DLD1 (cell line): ENCODE results near the gene ENAH.

Experiments used
- in situ Hi-C: cut with HindIII; loops from 2 replicates; pipeline ENCODE4 v1.10.0; 2017; ENCODE audit warnings: low sequenced_read_pairs

ENAH gene

DNA sequence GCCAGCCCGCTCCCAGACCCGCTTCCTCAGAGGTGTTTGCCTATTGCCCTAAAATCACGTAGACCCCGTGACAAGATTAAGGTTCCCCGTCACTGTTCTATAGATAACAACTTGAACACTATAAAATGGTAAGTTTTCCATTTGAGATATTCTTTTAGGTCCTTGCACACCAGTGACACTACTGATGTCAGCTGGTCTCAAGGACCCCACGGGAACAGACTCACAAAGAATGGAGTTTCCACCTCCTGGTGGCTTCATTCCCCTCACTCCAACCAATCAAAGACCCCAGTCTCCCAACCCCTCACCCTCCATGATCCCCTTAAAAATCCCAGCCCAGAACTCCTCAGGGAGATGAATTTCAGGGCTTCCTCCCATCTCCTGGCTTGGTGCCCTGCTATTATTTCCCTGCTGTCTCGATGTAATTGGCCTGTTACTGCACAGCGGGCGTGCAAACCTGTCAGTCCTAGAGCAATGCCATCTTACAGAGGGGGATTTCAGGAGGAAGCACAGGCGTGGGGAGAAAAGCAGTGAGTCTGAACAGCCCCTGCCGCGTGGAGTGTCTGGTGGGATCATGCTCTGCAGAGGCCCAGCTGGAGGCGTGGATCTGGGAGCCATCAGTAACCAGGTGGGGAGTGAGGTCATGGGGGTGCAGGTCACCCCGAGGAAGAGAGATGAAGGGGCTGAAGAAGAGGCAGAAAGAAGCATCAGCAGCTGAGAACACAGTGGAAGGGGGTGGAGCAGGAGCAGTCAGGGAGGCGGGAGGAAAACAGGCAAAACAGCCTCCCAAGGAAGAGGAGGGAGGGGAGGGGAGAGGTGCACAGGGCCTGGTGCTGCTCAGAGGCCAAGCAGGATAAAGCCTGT is 190.0 kb downstream of the ENAH start:
- in situ Hi-C loops: no loop called here

- in situ Hi-C loops: no loop called here
These were observed 190.6 kb downstream of the ENAH start for GRCh38 chr1:225462429-225462713.

DNA sequence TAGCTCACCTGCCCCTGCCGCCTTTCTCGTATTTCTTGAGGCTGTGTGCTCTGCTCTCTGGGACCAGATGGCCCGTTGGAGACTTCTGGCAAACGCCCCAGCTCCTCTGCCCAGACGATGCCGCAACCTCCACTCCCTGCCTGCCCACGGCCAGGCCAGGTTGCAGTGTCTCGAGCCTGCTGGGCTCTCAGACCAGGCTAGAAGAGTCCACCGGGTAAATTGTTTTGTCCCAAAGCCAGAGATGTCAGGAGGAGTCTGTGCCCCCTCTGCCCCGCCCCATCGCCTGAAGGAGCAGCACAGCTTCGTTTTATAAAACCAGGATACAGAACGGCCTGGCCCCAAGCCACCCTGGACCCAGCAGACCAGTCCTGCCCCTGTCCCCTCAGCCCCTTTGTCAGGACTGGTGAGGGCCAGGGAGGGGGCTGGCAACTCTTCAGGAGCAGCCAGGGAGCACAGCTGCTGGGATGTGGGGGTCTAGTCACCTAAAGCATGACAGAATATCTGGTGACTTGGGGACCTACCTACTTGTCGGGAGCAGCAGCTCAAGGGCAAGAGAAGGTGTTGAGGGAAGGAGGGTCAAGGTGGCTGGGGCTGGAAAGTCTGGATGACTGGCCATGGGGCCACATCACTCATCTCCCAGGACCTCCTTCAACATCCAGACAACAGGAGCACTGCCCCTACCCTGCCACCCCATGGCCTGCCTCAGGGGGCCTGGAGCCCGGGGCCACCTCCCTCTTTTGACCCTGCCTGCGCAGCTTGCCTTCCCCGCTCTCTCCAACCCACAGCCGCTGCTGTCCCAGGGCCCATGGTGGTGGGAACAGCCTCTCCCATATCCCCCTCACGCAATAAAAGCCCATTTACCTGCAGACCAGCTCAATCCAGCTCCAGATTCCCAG is 191.1 kb downstream of the ENAH start:
- in situ Hi-C loops: no loop called here

DNA sequence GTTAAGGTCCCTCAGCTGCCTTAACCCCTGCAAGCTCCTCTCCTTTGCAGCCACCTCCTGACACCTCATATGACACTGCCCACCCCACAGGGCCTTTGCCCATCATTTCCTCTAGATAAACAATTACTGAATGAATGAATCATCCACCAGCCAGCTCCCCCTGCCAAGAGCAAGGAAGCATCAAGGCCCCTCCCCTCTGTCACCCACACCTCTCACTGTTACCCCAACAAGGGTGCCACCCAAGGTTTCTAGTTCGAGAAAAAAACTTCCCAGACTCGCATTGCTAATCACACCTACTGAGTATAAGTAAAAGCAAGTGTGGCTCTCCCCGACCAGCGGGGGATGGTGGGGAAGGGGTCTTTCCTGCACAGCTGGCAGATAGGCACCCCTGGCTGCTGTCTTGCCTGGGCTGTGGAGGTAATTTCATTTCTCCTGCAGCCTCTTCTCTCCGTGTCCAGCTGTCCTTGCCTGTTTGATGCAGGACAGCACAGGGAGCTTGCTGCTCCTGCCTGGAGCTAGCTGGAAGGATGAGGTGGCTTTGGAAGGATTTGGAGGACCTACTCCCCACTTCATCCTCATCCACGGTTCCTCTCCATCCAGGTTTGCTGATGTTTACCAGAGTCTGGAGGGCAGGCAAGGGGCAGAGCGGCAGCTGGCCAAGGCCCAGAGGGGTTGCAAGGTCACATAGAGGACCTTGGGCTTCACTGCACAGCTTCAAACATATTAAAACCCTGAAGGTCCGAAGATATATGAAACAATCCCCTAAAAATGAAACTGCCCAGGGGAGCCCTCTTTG is 192.0 kb downstream of the ENAH start:
- in situ Hi-C loops: no loop called here

- in situ Hi-C loops: no loop called here
These were observed 192.7 kb downstream of the ENAH start for GRCh38 chr1:225460021-225460736.

GRCh38 chr1:225458222-225458631 is 194.7 kb downstream of the ENAH start:
- in situ Hi-C loops: no loop called here

GRCh38 chr1:225454733-225455132 is 198.2 kb downstream of the ENAH start:
- in situ Hi-C loops: no loop called here

DNA sequence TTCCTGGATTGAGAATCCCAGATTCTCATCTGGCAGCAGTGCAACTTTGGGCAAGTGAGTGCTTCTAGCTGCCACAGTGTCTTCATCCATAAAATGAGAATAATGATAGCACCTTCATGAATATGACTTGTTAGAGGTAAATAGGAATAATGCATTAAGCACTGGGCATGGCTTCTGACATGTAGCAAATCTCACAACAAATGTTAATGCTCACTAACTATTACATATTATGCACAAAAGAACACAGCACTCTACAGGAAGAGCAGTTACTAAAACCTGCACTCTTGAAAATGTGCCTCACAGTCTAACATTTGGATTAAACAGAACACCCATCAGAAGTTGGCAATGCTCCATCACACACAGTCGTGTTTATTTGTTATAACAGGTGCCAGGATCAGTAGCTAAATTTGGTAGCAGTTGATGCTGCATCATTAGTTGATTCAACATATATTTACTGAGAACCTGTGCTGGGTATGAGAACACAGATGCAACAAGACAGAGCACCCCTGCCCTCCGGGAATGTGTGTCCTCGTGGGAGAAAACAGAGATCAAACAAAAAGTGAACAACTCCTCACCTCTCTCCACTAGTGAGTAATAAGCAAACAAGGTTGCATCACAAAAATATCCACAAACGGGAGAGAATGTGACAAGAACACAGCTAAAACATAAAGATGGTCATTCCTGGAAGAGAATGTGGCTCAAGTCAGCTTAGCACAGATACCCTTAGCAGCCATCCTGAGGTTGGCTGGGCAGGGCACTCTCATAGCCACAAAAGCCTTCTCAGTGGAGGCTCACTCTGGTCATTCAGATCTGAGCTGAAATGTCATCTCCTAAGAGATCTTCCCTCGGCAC is 198.9 kb downstream of the ENAH start:
- in situ Hi-C loops: no loop called here

- in situ Hi-C loops: no loop called here
These were observed 200.9 kb downstream of the ENAH start for GRCh38 chr1:225451840-225452515.

DNA sequence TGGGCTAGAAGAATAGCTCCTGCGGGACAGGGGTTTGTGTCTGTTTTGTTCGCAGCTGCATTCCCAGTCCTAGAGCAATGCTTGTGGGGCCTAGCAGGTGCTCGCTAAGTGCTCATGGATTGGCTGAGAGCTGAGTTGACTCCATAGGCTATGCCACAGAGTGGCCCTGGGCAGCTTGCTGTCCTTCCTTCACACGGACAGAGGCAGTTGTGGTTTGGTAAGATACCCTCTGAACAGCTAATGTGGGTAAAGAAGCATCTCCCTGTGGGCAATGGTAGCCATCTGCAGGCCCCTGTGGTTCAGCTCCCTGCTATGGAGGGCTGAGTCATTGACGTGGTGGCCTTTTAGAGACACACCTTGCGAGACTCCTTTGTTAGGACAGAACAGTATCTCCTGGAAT is 201.6 kb downstream of the ENAH start:
- in situ Hi-C loops: no loop called here

DNA sequence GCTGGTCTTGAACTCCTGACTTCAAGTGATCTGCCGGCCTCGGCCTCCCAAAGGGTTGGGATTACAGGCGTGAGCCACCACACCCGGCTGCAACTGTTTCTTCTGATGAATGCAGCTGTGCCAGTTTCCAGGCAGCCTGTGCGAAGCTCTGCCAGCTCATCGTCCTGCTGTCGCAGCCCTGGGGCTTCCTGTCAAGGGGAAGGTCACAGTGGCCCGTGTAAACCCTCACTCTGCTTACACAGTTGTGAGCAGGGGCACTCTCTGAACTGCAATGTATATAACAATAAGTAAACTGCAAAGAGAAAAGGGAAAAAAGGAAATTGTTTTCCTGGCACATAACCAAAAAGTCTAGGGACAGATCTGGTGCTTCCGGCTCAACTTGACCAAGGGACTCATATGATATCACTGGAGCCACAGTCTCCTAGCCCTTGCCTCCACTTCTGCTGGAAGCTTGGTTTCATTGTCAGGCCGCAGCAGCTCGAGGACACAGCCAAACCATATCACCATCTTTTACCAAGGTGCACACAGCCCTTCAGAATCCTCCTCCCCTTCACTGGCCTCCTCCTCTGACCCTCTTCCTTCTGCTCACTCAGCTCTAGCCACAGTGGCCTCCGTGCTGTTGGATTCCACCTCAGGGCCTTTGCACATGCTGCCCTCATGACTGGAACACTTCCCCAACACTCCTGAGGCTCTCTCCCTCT is 202.3 kb downstream of the ENAH start:
- in situ Hi-C loops: no loop called here

DNA sequence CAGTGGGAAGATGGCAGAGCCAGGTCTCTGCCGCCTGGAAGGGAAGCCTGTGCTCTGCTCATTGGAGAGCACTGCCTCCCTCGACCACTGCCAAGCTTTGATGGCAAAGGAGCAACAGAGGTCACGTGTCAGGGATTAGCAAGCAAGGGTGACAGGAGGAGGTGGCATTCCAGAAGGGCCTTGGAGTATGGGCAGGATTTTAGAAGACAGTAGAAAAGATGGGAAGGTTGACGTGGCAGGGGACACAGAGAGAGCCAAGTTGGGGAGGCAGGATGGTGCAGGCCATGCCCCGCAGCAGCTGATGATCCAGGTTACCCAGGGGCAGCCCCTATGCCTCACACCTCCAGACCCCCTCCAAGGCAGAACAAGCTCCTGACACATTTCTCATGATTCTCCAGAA is 203.1 kb downstream of the ENAH start:
- in situ Hi-C loops: loop anchor here (5.0 kb wide), 1 partner anchor 103 kb away; no protein-coding TSS in a partner anchor

DNA sequence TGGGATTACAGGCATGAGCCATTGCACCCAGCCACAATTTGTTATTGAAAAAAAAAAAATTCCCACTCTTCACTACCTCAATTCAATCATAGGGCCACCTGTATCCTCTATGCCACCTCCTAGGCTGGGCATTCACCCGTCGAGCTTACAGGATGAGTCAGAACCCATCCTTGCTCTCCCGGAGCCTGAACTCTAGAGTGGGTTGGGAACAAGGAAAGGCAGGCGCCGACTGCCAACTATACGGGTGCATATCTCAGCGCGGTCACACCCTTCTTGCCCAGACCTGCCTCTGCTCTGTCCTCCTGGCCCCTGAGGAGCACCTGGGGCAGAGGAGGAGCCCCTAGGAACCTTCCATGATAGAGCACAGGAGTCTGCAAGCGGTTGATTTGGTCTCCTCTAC is 203.7 kb downstream of the ENAH start:
- in situ Hi-C loops: loop anchor here (5.0 kb wide), 1 partner anchor 103 kb away; no protein-coding TSS in a partner anchor

- in situ Hi-C loops: loop anchor here (5.0 kb wide), 1 partner anchor 104 kb away; no protein-coding TSS in a partner anchor
These were observed 204.6 kb downstream of the ENAH start for GRCh38 chr1:225448146-225448805.

DNA sequence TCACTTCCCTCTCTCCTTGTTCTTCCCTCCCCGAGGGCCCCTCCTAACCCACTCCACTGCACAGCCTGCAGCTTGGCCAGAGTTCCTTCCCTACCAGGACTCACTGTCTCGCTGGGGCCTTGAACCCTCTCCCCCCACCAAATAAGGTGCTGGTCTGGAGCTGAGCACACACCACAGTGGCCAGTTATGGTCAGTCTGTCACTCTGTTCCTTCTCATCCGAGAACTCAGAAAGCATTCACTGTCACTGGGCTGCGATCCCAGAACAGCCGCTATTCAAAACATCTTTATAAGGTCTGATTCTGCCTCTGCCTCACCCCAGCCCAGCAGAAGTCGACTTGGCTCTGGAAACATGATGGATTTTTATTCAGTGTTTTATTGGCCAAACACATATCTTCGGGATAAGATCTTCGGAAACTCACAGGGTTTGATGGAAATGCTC is 205.3 kb downstream of the ENAH start:
- in situ Hi-C loops: loop anchor here (5.0 kb wide), 1 partner anchor 105 kb away; no protein-coding TSS in a partner anchor

- in situ Hi-C loops: loop anchor here (5.0 kb wide), 1 partner anchor 105 kb away; no protein-coding TSS in a partner anchor
These were observed 205.8 kb downstream of the ENAH start for GRCh38 chr1:225446981-225447615.

DNA sequence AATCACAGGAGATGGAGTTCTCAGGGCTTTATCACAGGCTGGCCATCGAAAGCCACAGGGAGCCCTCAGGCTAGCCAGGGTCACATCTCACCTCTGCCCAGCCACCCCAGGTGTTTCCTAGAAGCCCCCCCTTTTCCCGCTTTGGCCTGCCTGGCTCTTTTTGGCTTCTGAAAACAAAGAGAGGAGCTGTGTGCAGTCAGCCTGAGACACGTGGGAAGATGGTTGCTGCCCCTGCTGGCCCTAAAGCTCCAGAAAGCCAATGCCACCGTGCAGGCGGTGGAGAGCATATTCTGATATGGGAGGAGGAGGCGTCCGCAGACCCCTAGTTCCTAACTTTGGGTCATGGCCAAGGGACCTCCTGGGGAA is 206.3 kb downstream of the ENAH start:
- in situ Hi-C loops: loop anchor here (5.0 kb wide), 1 partner anchor 106 kb away; no protein-coding TSS in a partner anchor
